Measurements from ENCODE around the gene TADA2B. TPM values are rescaled to one million over a fixed set of nuclear protein-coding genes. Genes with fewer than 3 reads are reported as not detected.
A peak's percentile ranks its signal among the peaks of the same experiment; 100 is the strongest.

The TADA2B gene
- total and polyA plus RNA-seq, 7 donors: 13.8 to 22.7 (median 16.6) TPM

DNA sequence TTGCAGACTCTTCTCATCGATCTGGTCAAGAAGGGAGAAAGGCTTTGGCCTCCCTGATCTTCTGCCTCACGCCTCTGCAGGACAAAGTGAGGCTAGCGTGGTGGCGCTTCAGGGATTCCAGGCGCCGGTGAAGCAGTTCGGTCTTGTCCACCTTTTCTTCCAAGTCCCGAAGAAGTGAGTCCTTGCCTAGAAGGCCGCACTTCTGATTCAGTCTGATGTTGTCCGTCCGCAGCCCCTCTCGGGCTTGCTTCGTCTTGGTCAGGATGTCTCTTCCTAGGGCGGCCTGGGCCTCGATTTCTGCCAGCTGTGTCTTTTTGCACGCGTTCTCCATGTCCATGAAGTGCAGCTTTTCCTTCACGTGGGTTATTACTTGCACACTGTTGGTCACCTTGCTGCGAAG lies 1.9 kb upstream of the TADA2B start:
- 91 to 92% methylated on average over 19 of the region's 19 CpGs for WGBS, 2 donors
- no peak for TF ChIP-seq EP300 (IDR thresholded peaks at IDR 0.05)
- no peak for TF ChIP-seq POLR2AphosphoS5 (IDR thresholded peaks at IDR 0.05)
- TF ChIP-seq POLR2A (IDR thresholded peaks at IDR 0.05): no peak
- TF ChIP-seq, protein P1, sequence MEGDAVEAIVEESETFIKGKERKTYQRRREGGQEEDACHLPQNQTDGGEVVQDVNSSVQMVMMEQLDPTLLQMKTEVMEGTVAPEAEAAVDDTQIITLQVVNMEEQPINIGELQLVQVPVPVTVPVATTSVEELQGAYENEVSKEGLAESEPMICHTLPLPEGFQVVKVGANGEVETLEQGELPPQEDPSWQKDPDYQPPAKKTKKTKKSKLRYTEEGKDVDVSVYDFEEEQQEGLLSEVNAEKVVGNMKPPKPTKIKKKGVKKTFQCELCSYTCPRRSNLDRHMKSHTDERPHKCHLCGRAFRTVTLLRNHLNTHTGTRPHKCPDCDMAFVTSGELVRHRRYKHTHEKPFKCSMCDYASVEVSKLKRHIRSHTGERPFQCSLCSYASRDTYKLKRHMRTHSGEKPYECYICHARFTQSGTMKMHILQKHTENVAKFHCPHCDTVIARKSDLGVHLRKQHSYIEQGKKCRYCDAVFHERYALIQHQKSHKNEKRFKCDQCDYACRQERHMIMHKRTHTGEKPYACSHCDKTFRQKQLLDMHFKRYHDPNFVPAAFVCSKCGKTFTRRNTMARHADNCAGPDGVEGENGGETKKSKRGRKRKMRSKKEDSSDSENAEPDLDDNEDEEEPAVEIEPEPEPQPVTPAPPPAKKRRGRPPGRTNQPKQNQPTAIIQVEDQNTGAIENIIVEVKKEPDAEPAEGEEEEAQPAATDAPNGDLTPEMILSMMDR (IDR thresholded peaks at IDR 0.05): no peak
- no peak for DNase-seq
- H3K9me3 ChIP-seq: no peaks in the 10 kb centered on the region
- no peak overlapping the region for H3K4me3 ChIP-seq
- no peak overlapping the region for H3K27ac ChIP-seq
- peaks cover 0 to 38% (median 33%) of the 10 kb centered on the region in 4 donors for H3K4me1 ChIP-seq
- intact Hi-C loops (cut with DNase I): loop anchor here (5.0 to 10.0 kb wide), 2 partner anchors 259 to 326 kb away; partner anchors contain the start of genes BLOC1S4 and KIAA0232
- peaks cover 0 to 5% (median 0%) of the 10 kb centered on the region in 4 donors for H3K36me3 ChIP-seq
- no peaks in the 10 kb centered on the region for H3K27me3 ChIP-seq

DNA sequence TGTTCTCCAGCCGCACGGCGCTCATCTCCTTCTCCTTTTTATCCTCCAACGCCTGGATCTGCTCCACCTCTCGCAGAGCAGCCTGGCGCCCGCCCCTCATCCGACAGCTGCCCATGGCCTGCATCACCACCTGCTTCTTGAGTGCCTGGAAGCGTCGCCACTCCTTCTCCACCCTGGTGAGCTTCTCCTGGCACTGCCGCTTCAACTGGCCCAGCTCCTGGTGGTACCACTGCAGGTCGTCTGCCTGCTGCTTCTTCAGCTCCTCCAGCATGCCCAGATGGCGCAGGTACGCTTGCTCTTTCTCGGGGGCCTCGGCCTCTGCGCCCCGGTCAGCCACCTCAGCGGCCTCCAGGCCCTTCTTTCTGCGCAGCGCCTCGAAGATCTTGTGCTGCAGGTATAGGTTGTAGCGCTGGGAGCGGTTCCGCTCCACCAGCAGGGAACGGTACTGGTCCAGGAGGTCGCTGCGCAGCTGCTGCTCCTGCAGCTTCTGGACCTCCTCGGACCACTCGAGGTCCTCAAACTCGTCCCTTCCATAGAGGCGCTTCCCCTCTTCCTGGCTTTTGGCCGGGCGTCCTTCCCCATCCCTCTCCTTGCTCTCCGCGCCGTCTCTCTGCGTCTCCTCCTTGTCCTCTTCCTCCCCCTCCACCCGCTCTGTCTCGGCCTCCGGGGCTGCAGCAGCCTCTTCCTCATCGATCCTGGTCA lies 1.2 kb upstream of the TADA2B start:
- peak; percentile 79 for DNase-seq
- Histone ChIP-seq H3K27ac (peak overlapping the region; percentile 72 to 88 (median 86)), H3K27me3 (no peaks in the 10 kb centered on the region), H3K4me3 (peak overlapping the region; percentile 53 to 86 (median 60)), H3K9me3 (no peaks in the 10 kb centered on the region), H3K36me3 (peaks cover 0 to 7% (median 0%) of the 10 kb centered on the region in 4 donors), H3K4me1 (peaks cover 0 to 45% (median 40%) of the 10 kb centered on the region in 4 donors)
- WGBS, 2 donors: 7 to 20% methylated on average over 42 of the region's 42 CpGs
- intact Hi-C loops (cut with DNase I): loop anchor here (5.0 to 10.0 kb wide), 2 partner anchors 260 to 327 kb away; partner anchors contain the start of genes BLOC1S4 and KIAA0232
- TF ChIP-seq EP300 (IDR thresholded peaks at IDR 0.05) (no peak), POLR2AphosphoS5 (IDR thresholded peaks at IDR 0.05) (no peak), POLR2A (IDR thresholded peaks at IDR 0.05) (no peak)
- TF ChIP-seq, protein P1 (IDR thresholded peaks at IDR 0.05): no peak

DNA sequence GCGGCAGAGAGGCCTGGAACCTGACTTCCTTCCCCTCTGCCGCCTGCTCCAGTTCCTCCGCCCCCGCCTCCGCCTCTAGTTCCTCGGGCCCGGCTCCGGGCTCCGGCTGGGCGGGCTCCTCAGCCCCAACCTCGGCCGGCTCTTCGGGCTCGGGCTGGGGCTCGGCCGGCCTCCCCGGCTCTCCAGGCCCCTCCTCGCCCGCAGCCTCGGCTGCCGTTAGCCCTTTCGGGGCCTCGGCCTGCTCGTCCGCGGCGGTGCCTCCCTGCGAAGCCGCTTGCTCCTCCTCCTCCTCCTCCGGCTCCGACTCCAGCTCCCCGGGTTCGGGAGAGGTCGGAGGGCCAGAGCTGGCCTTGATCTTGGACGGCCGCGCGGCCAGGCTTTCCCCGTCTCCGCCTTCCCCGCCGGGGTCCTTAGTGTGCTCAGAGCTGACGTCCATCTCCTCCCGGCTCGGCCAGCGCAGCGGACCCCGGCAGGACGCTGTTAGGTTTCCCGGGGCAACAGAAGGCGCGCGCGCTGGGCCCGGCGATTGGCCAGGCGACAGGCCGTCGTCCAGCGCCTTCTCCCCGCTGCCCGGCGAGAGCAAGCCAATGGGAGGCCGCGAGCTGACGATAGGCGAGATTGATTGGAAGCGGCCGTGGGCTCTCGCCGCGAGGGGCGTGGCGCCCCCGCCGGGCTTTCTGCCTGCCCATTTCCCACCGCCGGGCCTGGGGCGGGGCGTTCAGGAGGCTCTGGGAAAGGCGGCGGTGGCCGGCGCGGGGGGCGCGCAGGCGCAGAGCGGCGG lies 479 bp upstream of the TADA2B start:
- peak; percentile 99 for DNase-seq
- Histone ChIP-seq H3K4me3 (peak overlapping the region; percentile 53 to 86 (median 60)), H3K36me3 (peaks cover 0 to 7% (median 0%) of the 10 kb centered on the region in 4 donors), H3K9me3 (no peaks in the 10 kb centered on the region), H3K27ac (peak overlapping the region; percentile 72 to 88 (median 86)), H3K27me3 (no peaks in the 10 kb centered on the region), H3K4me1 (peaks cover 0 to 51% (median 46%) of the 10 kb centered on the region in 4 donors)
- intact Hi-C loops (cut with DNase I): loop anchor here (1.0 to 10.0 kb wide), 4 partner anchors 26 to 328 kb away; partner anchors contain the start of genes BLOC1S4, GRPEL1 and KIAA0232
- TF ChIP-seq, protein P1 (IDR thresholded peaks at IDR 0.05): peak in 1 of 4 experiments; percentile 30
- TF ChIP-seq EP300 (IDR thresholded peaks at IDR 0.05) (no peak), POLR2A (IDR thresholded peaks at IDR 0.05) (no peak), POLR2AphosphoS5 (IDR thresholded peaks at IDR 0.05) (peak in 1 of 4 donors; percentile 33)
- WGBS, 2 donors: 0% methylated on average over 90 of the region's 90 CpGs

DNA sequence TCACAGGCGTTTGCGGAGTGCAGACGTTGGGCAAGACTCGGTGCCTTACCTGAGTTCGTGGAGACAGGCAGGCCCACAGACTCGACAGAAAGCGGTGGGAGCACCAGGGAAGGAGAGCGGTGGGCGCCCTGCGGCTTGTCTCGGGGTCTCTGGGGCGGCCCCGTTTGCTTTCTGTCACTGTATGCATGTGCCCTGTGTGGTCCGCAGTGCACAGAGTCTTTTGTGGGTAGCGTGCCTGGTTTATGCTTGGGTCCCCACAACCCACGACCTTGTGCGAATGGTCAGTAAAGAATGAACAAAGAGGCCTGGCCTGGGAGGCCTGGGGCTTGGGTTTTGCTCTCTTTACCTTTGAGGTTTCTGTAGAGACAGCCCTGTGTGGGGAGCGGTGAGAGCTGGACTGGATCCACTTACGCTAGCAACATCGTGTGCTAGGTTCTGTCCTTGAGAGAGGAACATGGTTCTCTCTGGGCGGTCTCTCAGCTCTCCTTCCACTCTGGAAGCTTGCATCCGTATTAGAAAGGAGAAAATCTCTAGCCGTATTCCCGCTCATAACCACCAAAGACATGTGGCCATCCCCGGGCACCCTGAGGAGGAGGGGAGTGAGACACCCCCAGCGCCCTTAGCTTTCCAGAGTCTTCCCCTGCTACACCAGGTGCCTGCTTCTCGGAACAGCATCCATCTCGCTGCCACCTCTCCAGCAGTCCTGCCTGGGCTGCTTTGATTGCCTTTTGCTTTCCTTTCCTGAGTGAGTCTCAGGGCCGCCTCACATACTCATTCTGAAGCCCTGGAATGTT lies 1.2 kb downstream of the TADA2B start:
- Histone ChIP-seq H3K4me3 (peak overlapping the region; percentile 74 to 99 (median 98)), H3K27ac (peak overlapping the region; percentile 91 to 95 (median 92)), H3K4me1 (peaks cover 0 to 51% (median 47%) of the 10 kb centered on the region in 4 donors), H3K9me3 (no peaks in the 10 kb centered on the region), H3K36me3 (peaks cover 0 to 7% (median 0%) of the 10 kb centered on the region in 4 donors), H3K27me3 (no peaks in the 10 kb centered on the region)
- TF ChIP-seq EP300 (IDR thresholded peaks at IDR 0.05) (no peak), POLR2A (IDR thresholded peaks at IDR 0.05) (no peak), POLR2AphosphoS5 (IDR thresholded peaks at IDR 0.05) (peak in 1 of 4 donors; percentile 11)
- intact Hi-C loops (cut with DNase I): loop anchor here (5.0 to 10.0 kb wide), 2 partner anchors 262 to 330 kb away; partner anchors contain the start of genes BLOC1S4 and KIAA0232
- DNase-seq: no peak
- 9 to 25% methylated on average over 29 of the region's 29 CpGs for WGBS, 2 donors

Measured in sigmoid colon (tissue), 7 donors.